B cell (primary cell): Measurements from ENCODE around the gene SRD5A1. TPM values are rescaled to one million over a fixed set of nuclear protein-coding genes. Genes with fewer than 3 reads are reported as not detected.

Experiments
- ATAC-seq: fragments of 200-7000 bp; cut with Tn5 transposase; one replicate; pipeline ENCODE4 v1.10.0; 2021; ENCODE audit warnings: low read depth, mild to moderate bottlenecking, moderate number of reproducible peaks, moderate library complexity
- CTCF ChIA-PET: fragments of 350-600 bp; sonication (Branson Sonifier 250); formaldehyde crosslinking; loops from one replicate; lab custom pipeline; 2021; ENCODE audit warnings: antibody characterized with exemption, inconsistent platforms; lab: Charles Lee
- POLR2A ChIA-PET: fragments of 350-600 bp; sonication (Branson Sonifier 250); formaldehyde crosslinking; loops from one replicate; lab custom pipeline; 2021; ENCODE audit warnings: antibody characterized with exemption; lab: Charles Lee
- DNase-seq: peaks from one replicate; pipeline ENCODE4 v3.0.0; 2013
- H2AFZ ChIP-seq: 2 replicates; pipeline ENCODE4 v1.6.1; 2012; ENCODE audit warnings: mild to moderate bottlenecking, low read depth, low read length; ENCODE audit not compliant: insufficient read depth, poor library complexity, severe bottlenecking
- H3K27ac ChIP-seq, 2 donors: 1 replicate in 1 of 2; 2 replicates in 1 of 2; pipeline ENCODE4 v1.5.1; 2012 to 2013; ENCODE audit warnings: low read length in 2 of 2, mild to moderate bottlenecking in 2 of 2, moderate library complexity in 1 of 2
- H3K27me3 ChIP-seq, 4 experiments: fragments of 200-600 bp in 1 of 4; sonication (generic) in 1 of 4; replicated peaks in 1 of 4; 1 replicate in 2 of 4; 2 replicates in 2 of 4; pipeline versions ENCODE4 v1.6.1 to v1.7.0; 2013 to 2016; ENCODE audit warnings: low read length in 3 of 4, mild to moderate bottlenecking in 2 of 4, mixed read lengths in 1 of 4, moderate library complexity in 1 of 4; ENCODE audit not compliant: insufficient read depth in 4 of 4, control insufficient read depth in 3 of 4; ENCODE audit errors: control extremely low read depth in 1 of 4
- H3K36me3 ChIP-seq, 2 experiments: replicated peaks in 1 of 2; 1 replicate in 1 of 2; 2 replicates in 1 of 2; pipeline versions ENCODE4 v1.6.1 to v1.7.1; 2013; ENCODE audit warnings: low read length in 1 of 2; ENCODE audit not compliant: insufficient read depth in 2 of 2, control insufficient read depth in 1 of 2; ENCODE audit errors: control extremely low read depth in 1 of 2, extremely low read depth in 1 of 2
- H3K4me1 ChIP-seq, 2 donors: fragments of 200-600 bp in 1 of 2; sonication (generic) in 1 of 2; 1 replicate in 1 of 2; 2 replicates in 1 of 2; pipeline versions ENCODE4 v1.5.1 to v1.6.1; 2013 to 2017; ENCODE audit warnings: low read length in 2 of 2; ENCODE audit not compliant: control insufficient read depth in 2 of 2, insufficient read depth in 2 of 2
- H3K4me2 ChIP-seq: replicated peaks from 2 replicates; pipeline ENCODE3; 2012; ENCODE audit warnings: mild to moderate bottlenecking, low read depth, low read length; ENCODE audit not compliant: poor library complexity, severe bottlenecking
- H3K4me3 ChIP-seq, 5 experiments: fragments of 200-600 bp in 1 of 5; sonication (generic) in 1 of 5; 1 replicate in 3 of 5; 2 replicates in 2 of 5; pipeline versions ENCODE4 v1.5.1 to v1.7.0; 2011 to 2016; ENCODE audit warnings: low read length in 4 of 5, mild to moderate bottlenecking in 4 of 5, low read depth in 2 of 5, control low read depth in 1 of 5, moderate library complexity in 1 of 5; ENCODE audit not compliant: insufficient read depth in 1 of 5; ENCODE audit errors: control extremely low read depth in 1 of 5, extremely low read depth in 1 of 5
- H3K79me2 ChIP-seq: fragments of 200-600 bp; sonication (generic); one replicate; pipeline ENCODE4 v1.6.0; 2016; ENCODE audit warnings: low read length; ENCODE audit not compliant: control insufficient read depth, insufficient read depth
- H3K9ac ChIP-seq: fragments of 200-600 bp; sonication (generic); 2 replicates; pipeline ENCODE4 v1.6.1; 2017; ENCODE audit warnings: mild to moderate bottlenecking, low read length, moderate library complexity
- H3K9me3 ChIP-seq, 3 donors: one replicate each; pipeline versions ENCODE4 v1.6.1 to v1.7.1; 2013; ENCODE audit warnings: low read length in 2 of 3; ENCODE audit not compliant: control insufficient read depth in 2 of 3, insufficient read depth in 1 of 3; ENCODE audit errors: control extremely low read depth in 1 of 3
- H4K20me1 ChIP-seq: 2 replicates; pipeline ENCODE4 v1.6.0; 2012; ENCODE audit warnings: mild to moderate bottlenecking, low read length; ENCODE audit not compliant: insufficient read depth, control insufficient read depth, poor library complexity, severe bottlenecking
- H3K27ac Mint-ChIP-seq: one replicate; pipeline ENCODE4 v1.8.0; 2021; ENCODE audit warnings: mixed read lengths
- H3K27me3 Mint-ChIP-seq: one replicate; pipeline ENCODE4 v1.8.0; 2021; ENCODE audit warnings: mixed read lengths
- H3K4me1 Mint-ChIP-seq: one replicate; pipeline ENCODE4 v1.8.0; 2021; ENCODE audit warnings: mixed read lengths
- H3K4me3 Mint-ChIP-seq: one replicate; pipeline ENCODE4 v1.8.0; 2021; ENCODE audit warnings: mixed read lengths
- H3K9me3 Mint-ChIP-seq: one replicate; pipeline ENCODE4 v1.8.0; 2022; ENCODE audit warnings: mixed read lengths; ENCODE audit not compliant: insufficient read depth
- EZH2 ChIP-seq: IDR thresholded peaks from 2 replicates; pipeline ENCODE4 v1.6.1; 2012; ENCODE audit warnings: borderline replicate concordance, low read depth, mild to moderate bottlenecking, moderate library complexity, low read length; ENCODE audit not compliant: insufficient read depth, poor library complexity, severe bottlenecking
- WGBS: methylation state at CpG from one replicate; pipeline ENCODE4 v1.1.5; 2013; ENCODE audit warnings: missing lambda C conversion rate; ENCODE audit not compliant: insufficient coverage; 5-methylcytosine and 5-hydroxymethylcytosine counted together
- intact Hi-C: fragments of 100-400 bp; cut with micrococcal nuclease; formaldehyde crosslinking; loops from one replicate; pipeline ENCODE4 v1.10.0; 2022
- polyA plus RNA-seq: library from polyadenylated mRNA; depleted of rRNA; stranded (reverse); fragments of >200 nt; gene quantifications from 2 replicates; pipeline ENCODE4 v1.2.3, GENCODE V29; 2012
- total RNA-seq, 2 donors: library from RNA; stranded (reverse); fragments of 120-200 nt in 1 of 2; gene quantifications; 1 replicate in 1 of 2; 2 replicates in 1 of 2; pipeline versions ENCODE4 v1.2.3 to v1.2.4, GENCODE V29; 2013 to 2022
- TF ChIP-seq, protein P1 (sequence below): fragments of 200-600 bp; IDR thresholded peaks from one replicate; pipeline ENCODE4 v1.8.0; 2022; ENCODE audit warnings: antibody characterized with exemption, mild to moderate bottlenecking

Gene SRD5A1
- total and polyA plus RNA-seq, 2 donors (not counting 1 experiment from before 2014, with no cell fraction given), result 17.2 to 29.2 TPM

DNA sequence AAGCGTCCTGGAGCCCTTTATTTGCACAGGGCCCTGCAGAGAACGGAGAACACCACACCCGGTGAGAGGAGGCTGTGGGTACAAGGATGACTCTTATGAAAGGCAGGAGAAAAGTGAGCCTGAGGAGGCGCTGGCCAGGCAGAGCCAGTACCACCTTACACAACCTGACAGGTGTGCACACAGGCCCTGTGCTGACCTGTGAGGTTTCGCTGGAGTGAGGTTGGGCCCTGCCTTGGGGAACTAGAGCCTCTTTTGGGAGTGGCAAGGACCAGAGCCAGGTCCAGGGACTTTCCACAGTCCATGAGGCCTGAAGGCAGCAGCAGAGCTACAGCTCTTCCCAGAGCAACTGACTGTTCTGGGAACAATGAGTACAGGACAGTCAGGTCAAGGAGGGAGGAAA lies 3.1 kb downstream of the SRD5A1 start:
- Histone ChIP-seq H3K4me2 (no peak overlapping the region), H4K20me1 (peaks cover 12% of the 10 kb centered on the region), H3K4me1 (peaks cover 15 to 25% of the 10 kb centered on the region in 2 donors), H3K27ac (no peak overlapping the region), H3K9me3 (no peaks in the 10 kb centered on the region), H3K4me3 (no peak overlapping the region), H3K36me3 (peaks cover 0 to 4% of the 10 kb centered on the region in 2 experiments), H3K79me2 (peaks cover 65% of the 10 kb centered on the region), H3K9ac (no peak overlapping the region), H2AFZ (no peak overlapping the region), H3K27me3 (no peaks in the 10 kb centered on the region)
- no peak for ATAC-seq
- H3K27me3 Mint-ChIP-seq, result no peaks in the 10 kb centered on the region
- H3K4me1 Mint-ChIP-seq, result peaks cover 19% of the 10 kb centered on the region
- intact Hi-C loops, result no loop called here
- TF ChIP-seq, protein P1, sequence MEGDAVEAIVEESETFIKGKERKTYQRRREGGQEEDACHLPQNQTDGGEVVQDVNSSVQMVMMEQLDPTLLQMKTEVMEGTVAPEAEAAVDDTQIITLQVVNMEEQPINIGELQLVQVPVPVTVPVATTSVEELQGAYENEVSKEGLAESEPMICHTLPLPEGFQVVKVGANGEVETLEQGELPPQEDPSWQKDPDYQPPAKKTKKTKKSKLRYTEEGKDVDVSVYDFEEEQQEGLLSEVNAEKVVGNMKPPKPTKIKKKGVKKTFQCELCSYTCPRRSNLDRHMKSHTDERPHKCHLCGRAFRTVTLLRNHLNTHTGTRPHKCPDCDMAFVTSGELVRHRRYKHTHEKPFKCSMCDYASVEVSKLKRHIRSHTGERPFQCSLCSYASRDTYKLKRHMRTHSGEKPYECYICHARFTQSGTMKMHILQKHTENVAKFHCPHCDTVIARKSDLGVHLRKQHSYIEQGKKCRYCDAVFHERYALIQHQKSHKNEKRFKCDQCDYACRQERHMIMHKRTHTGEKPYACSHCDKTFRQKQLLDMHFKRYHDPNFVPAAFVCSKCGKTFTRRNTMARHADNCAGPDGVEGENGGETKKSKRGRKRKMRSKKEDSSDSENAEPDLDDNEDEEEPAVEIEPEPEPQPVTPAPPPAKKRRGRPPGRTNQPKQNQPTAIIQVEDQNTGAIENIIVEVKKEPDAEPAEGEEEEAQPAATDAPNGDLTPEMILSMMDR, result no peak
- TF ChIP-seq EZH2, result no peak
- 73% methylated on average over 5 of the region's 5 CpGs for WGBS
- H3K4me3 Mint-ChIP-seq, result no peak overlapping the region
- ChIA-PET CTCF (interaction anchor here (2.4 kb wide), 1 partner anchor 109 kb away, joined by 6 read pairs; no protein-coding TSS in a partner anchor), POLR2A (interaction anchor here (0.5 kb wide), 1 partner anchor 23 kb away, joined by 3 read pairs; no protein-coding TSS in a partner anchor)
- H3K9me3 Mint-ChIP-seq, result no peaks in the 10 kb centered on the region
- no peak for DNase-seq
- no peak overlapping the region for H3K27ac Mint-ChIP-seq

- intact Hi-C loops, result no loop called here
- Histone ChIP-seq H4K20me1 (peaks cover 5% of the 10 kb centered on the region), H3K9ac (no peak overlapping the region), H3K36me3 (peaks cover 0 to 3% of the 10 kb centered on the region in 2 experiments), H3K27ac (no peak overlapping the region), H3K4me1 (peaks cover 8 to 18% of the 10 kb centered on the region in 2 donors), H2AFZ (no peak overlapping the region), H3K27me3 (no peaks in the 10 kb centered on the region), H3K4me3 (no peak overlapping the region), H3K9me3 (no peaks in the 10 kb centered on the region), H3K79me2 (peaks cover 58% of the 10 kb centered on the region), H3K4me2 (no peak overlapping the region)
- ChIA-PET CTCF (interaction anchor here (2.4 kb wide), 1 partner anchor 108 kb away, joined by 6 read pairs; no protein-coding TSS in a partner anchor), POLR2A (no interaction called here)
- H3K4me1 Mint-ChIP-seq, result peaks cover 14% of the 10 kb centered on the region
- WGBS, result 94% methylated on average over 10 of the region's 10 CpGs
- TF ChIP-seq EZH2, result no peak
- TF ChIP-seq, protein P1, result no peak
- H3K4me3 Mint-ChIP-seq, result no peak overlapping the region
- no peak overlapping the region for H3K27ac Mint-ChIP-seq
- H3K27me3 Mint-ChIP-seq, result no peaks in the 10 kb centered on the region
- no peaks in the 10 kb centered on the region for H3K9me3 Mint-ChIP-seq
- no peak for DNase-seq
- no peak for ATAC-seq
Measured at GRCh38 chr5:6637022-6637421, 3.8 kb downstream of the SRD5A1 start.
